Measurements from ENCODE around the gene CHD6.

Gene CHD6

DNA sequence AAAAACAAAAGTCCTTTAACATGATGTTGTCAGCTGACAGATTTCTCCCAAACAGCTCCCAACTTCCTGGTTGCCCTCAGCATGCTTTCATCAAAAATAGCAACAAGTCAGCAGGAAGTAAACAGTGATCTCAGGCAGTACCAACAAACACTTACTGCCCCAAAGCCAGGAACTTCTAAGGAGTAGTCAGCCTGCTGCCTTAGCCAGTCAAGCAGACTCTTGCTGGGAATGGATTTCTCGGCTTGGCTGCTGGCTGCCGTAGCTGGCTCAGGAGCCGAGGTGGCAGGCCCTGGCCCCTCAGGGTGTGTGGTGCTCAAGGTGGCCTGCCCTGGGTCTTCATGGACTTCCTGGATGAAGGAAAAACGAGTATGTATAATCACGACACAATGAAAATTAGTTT lies 205.0 kb downstream of the CHD6 start:
- no peak for DNase-seq (ENCODE audit: insufficient read length, low spot score)
- no peak for FAIRE-seq
- TF ChIP-seq TAF1 (IDR thresholded peaks at IDR 0.05; ENCODE audit: low read depth, low read length) = no peak
- TF ChIP-seq POLR2AphosphoS5 (IDR thresholded peaks at IDR 0.05; ENCODE audit: low read depth, low read length) = no peak
- TF ChIP-seq SPI1 (IDR thresholded peaks at IDR 0.05; ENCODE audit: low read depth, low read length) = no peak
- no peak for TF ChIP-seq POU2F2 (IDR thresholded peaks at IDR 0.05; ENCODE audit: low read depth, low read length)
- TF ChIP-seq PAX5 (IDR thresholded peaks at IDR 0.05; ENCODE audit: insufficient read depth, low read length, severe bottlenecking) = no peak
- TF ChIP-seq POLR2A (IDR thresholded peaks at IDR 0.05; ENCODE audit: low read depth, low read length) = no peak

DNA sequence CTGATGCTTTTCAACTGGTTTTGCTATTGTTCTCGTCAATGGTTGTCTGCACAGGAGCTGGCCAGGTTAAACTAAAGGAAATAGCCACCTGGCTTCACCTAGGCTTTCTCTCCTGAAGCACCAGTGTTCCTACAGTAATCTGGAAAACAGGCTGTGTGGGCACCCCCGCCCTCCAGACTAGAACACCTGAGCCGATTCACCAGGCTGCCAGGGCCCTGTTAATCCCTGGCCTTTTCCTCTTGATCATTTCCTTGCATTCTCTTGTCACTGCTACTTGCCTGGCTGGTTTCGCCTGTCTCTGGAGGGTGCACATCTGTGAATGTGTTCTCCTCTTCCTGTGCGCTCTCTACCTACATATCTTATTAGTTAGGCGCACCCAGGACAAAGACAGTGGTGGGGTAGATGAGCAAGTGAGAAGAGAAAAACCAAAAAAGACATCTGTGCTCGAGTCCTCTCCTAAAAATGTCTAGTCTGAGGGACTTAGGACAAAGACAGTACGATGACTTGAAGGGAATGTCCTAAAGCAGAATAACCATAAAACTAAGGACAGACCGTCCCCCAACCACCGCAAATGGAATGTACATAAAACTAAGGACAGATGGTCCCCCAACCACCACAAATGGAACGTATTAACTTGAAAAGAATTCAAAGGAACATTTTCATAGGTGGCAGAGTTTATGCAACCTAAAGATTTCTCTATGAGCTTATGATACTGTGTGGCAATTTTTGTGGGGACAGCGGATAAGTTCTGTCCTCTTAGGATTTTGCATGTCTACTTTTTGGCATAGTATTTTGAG lies 205.7 kb downstream of the CHD6 start:
- FAIRE-seq = no peak
- no peak for DNase-seq (ENCODE audit: insufficient read length, low spot score)
- TF ChIP-seq POLR2A (IDR thresholded peaks at IDR 0.05; ENCODE audit: low read depth, low read length) = no peak
- no peak for TF ChIP-seq POLR2AphosphoS5 (IDR thresholded peaks at IDR 0.05; ENCODE audit: low read depth, low read length)
- TF ChIP-seq PAX5 (IDR thresholded peaks at IDR 0.05; ENCODE audit: insufficient read depth, low read length, severe bottlenecking) = no peak
- no peak for TF ChIP-seq SPI1 (IDR thresholded peaks at IDR 0.05; ENCODE audit: low read depth, low read length)
- TF ChIP-seq POU2F2 (IDR thresholded peaks at IDR 0.05; ENCODE audit: low read depth, low read length) = no peak
- no peak for TF ChIP-seq TAF1 (IDR thresholded peaks at IDR 0.05; ENCODE audit: low read depth, low read length)

DNA sequence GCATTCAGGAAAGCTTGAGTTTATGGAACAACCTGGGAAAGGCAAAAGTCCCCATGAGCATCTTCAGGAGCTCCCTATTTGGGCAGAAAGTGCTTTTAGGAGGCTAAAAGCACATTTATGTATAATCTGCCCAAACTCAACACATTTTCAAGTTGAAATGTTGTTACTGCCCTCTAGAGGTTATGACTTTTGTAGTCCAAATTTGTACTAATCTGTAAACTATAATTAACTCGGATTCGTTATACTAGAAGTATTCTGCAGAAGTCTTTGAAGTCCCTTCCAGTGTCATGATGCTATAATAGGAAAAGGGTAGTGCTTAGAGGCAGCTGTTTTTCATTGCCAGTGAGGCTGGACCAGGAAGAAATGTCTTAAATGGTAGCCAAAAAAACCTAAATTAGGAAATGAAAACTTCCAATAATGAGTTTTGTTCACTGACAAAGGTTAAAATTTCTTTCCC lies 206.8 kb downstream of the CHD6 start:
- FAIRE-seq = no peak

DNA sequence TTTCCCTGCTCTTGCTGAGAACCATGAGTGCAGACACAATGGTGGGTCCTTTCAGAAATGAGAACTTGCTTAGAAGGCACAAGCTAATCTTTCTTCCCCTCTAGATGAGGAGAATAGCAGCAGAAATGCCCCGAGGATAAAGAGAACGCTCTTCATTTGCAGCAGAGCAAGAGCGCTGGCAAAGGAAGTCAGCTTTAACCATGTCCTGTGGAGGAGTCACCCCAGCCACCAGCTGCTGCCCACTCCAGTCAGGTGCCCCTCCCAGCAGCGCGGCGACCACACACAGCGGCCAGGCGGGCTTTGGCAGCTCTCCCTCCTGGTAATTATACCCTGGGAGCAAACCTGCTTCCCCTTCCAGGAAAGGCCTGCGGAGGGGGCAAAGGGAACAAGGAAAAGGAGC lies 209.2 kb downstream of the CHD6 start:
- FAIRE-seq = no peak
- no peak for DNase-seq (ENCODE audit: insufficient read length, low spot score)
- TF ChIP-seq TAF1 (IDR thresholded peaks at IDR 0.05; ENCODE audit: low read depth, low read length) = no peak
- no peak for TF ChIP-seq POLR2A (IDR thresholded peaks at IDR 0.05; ENCODE audit: low read depth, low read length)
- TF ChIP-seq POLR2AphosphoS5 (IDR thresholded peaks at IDR 0.05; ENCODE audit: low read depth, low read length) = no peak
- TF ChIP-seq SPI1 (IDR thresholded peaks at IDR 0.05; ENCODE audit: low read depth, low read length) = no peak

More for the DNA sequence above, 206.8 kb downstream of the CHD6 start:
- DNase-seq (ENCODE audit: insufficient read length, low spot score) = no peak
- no peak for TF ChIP-seq TAF1 (IDR thresholded peaks at IDR 0.05; ENCODE audit: low read depth, low read length)
- no peak for TF ChIP-seq SPI1 (IDR thresholded peaks at IDR 0.05; ENCODE audit: low read depth, low read length)
- no peak for TF ChIP-seq PAX5 (IDR thresholded peaks at IDR 0.05; ENCODE audit: insufficient read depth, low read length, severe bottlenecking)
- TF ChIP-seq POLR2AphosphoS5 (IDR thresholded peaks at IDR 0.05; ENCODE audit: low read depth, low read length) = no peak
- no peak for TF ChIP-seq POLR2A (IDR thresholded peaks at IDR 0.05; ENCODE audit: low read depth, low read length)
- no peak for TF ChIP-seq POU2F2 (IDR thresholded peaks at IDR 0.05; ENCODE audit: low read depth, low read length)

DNA sequence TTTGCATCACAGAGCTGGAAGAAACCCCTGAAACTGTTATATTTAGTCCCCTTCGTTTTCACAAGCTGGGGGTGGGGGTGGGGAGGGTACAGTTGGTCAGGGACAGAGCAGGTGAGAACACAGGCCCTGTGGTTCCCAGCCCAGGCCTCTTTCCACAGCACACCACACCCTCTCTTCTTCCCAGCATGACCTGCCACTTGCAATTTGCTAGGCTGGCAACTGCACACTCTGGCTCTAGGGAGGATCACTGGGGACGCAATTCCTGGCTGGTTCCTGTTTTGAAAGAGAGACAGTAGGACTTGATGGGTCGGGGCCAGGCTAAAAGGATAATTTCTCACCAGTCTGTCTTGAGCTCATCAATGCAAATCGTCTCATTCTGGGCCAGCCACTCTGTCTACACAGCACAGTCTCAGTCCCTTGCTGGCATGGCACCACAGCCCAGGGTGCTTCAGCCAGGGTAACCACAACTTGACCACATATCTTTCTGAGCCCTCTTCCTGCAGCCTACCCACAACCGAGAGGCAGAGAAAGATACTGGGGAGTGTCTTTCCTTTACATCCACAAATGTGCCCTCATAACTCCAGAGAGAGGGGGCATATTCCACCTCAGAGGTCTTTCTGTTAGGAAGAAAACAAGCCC lies 209.9 kb downstream of the CHD6 start:
- TF ChIP-seq TAF1 (IDR thresholded peaks at IDR 0.05; ENCODE audit: low read depth, low read length) (no peak), SPI1 (IDR thresholded peaks at IDR 0.05; ENCODE audit: low read depth, low read length) (no peak), POLR2A (IDR thresholded peaks at IDR 0.05; ENCODE audit: low read depth, low read length) (no peak), POU2F2 (IDR thresholded peaks at IDR 0.05; ENCODE audit: low read depth, low read length) (no peak), PAX5 (IDR thresholded peaks at IDR 0.05; ENCODE audit: insufficient read depth, low read length, severe bottlenecking) (no peak), POLR2AphosphoS5 (IDR thresholded peaks at IDR 0.05; ENCODE audit: low read depth, low read length) (no peak)

DNA sequence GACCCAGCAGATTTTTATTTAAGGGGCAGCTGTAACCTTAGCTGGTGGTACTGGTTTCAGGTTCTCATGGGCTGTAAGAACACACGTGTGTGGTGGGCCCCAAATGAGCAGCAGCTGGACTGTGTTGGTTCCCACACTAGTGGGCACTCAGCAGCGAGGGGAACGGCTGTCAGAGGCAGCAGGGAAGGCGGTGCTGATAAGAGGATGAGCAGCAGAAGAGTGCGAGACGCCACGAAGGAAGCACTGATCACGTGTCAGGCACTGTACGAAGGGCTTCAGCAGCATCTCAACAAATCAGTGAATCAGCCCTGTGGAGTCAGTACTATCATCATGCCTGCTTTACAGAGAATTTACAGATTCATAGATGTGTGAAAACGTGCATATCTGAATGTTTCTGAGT lies 210.6 kb downstream of the CHD6 start:
- FAIRE-seq = no peak
- no peak for DNase-seq (ENCODE audit: insufficient read length, low spot score)
- no peak for TF ChIP-seq TAF1 (IDR thresholded peaks at IDR 0.05; ENCODE audit: low read depth, low read length)
- no peak for TF ChIP-seq POLR2AphosphoS5 (IDR thresholded peaks at IDR 0.05; ENCODE audit: low read depth, low read length)
- TF ChIP-seq SPI1 (IDR thresholded peaks at IDR 0.05; ENCODE audit: low read depth, low read length) = no peak

More for the DNA sequence above, 209.9 kb downstream of the CHD6 start:
- FAIRE-seq (peak; percentile 85), DNase-seq (ENCODE audit: insufficient read length, low spot score) (no peak)

DNA sequence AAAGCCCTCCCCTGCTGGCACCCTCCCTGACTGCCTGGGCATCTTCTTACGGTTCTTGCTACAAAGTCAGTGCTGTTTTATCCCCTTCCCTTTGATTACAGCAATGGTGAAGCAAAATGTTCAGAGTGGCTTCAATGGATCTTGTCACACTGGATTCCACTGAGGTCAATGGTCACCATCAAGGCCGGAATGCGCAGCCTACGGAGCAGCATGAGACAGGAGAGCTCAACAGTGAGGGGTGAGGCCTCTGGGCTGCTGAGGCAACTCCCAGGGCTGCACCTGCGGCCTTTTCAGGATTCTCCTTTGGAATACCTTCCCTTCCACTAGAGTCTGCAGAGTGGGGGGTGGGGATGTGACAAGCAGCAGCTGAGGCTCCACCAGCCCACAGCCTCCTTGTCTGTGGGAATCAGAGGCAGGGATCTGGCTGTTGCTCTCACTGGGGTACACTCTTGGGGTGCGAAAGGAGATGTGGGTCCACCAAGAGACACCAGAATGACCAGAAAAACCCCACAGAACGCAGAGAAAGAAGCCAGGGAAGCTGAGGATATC lies 211.2 kb downstream of the CHD6 start:
- TF ChIP-seq SPI1 (IDR thresholded peaks at IDR 0.05; ENCODE audit: low read depth, low read length) (no peak), PAX5 (IDR thresholded peaks at IDR 0.05; ENCODE audit: insufficient read depth, low read length, severe bottlenecking) (no peak), POU2F2 (IDR thresholded peaks at IDR 0.05; ENCODE audit: low read depth, low read length) (no peak), TAF1 (IDR thresholded peaks at IDR 0.05; ENCODE audit: low read depth, low read length) (no peak), POLR2AphosphoS5 (IDR thresholded peaks at IDR 0.05; ENCODE audit: low read depth, low read length) (no peak), POLR2A (IDR thresholded peaks at IDR 0.05; ENCODE audit: low read depth, low read length) (no peak)
- no peak for DNase-seq (ENCODE audit: insufficient read length, low spot score)
- FAIRE-seq = no peak

DNA sequence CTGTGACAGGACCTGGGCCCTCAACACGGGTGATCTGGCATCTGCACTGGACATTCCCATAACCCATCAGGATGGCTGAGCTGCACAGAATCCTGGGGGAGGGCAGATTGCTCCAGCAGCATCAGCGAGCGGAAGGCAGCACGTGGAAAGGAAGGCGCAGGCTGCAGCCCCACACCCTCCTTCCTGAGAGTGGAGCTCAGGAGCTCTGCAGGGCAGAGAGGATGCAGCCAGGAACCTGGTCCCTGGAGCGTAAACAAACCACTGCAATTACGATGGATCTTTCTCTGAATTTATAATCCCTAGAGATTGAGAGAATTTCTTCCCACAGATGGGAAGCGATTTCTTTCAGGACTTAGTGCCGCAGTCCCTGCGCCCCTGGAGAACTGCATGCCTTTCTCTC lies 211.8 kb downstream of the CHD6 start:
- TF ChIP-seq PAX5 (IDR thresholded peaks at IDR 0.05; ENCODE audit: insufficient read depth, low read length, severe bottlenecking) (no peak), TAF1 (IDR thresholded peaks at IDR 0.05; ENCODE audit: low read depth, low read length) (no peak), POLR2AphosphoS5 (IDR thresholded peaks at IDR 0.05; ENCODE audit: low read depth, low read length) (no peak), SPI1 (IDR thresholded peaks at IDR 0.05; ENCODE audit: low read depth, low read length) (no peak), POLR2A (IDR thresholded peaks at IDR 0.05; ENCODE audit: low read depth, low read length) (no peak), POU2F2 (IDR thresholded peaks at IDR 0.05; ENCODE audit: low read depth, low read length) (no peak)
- no peak for DNase-seq (ENCODE audit: insufficient read length, low spot score)
- FAIRE-seq = no peak

DNA sequence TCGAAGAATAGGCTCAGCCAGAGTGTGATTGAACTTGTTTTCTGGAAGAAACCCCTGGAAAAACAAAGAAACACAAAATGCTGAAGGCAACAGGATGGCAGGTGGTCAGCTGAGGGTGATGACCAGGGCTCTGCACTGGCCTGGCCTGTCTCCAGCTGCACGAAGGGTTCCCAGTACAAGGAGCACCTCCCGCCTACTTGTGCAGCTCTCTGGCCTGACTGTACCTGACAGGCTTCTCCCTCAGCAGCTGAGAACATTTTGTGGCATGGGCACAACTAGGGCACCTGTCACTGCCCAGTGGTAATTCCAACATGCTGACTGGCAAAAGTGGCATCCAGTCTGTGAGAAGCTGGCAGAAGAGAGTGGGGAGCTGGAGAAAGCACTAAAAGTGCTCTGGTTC lies 212.7 kb downstream of the CHD6 start:
- TF ChIP-seq PAX5 (IDR thresholded peaks at IDR 0.05; ENCODE audit: insufficient read depth, low read length, severe bottlenecking) (no peak), SPI1 (IDR thresholded peaks at IDR 0.05; ENCODE audit: low read depth, low read length) (no peak), POU2F2 (IDR thresholded peaks at IDR 0.05; ENCODE audit: low read depth, low read length) (no peak), POLR2AphosphoS5 (IDR thresholded peaks at IDR 0.05; ENCODE audit: low read depth, low read length) (no peak), POLR2A (IDR thresholded peaks at IDR 0.05; ENCODE audit: low read depth, low read length) (no peak), TAF1 (IDR thresholded peaks at IDR 0.05; ENCODE audit: low read depth, low read length) (no peak)
- FAIRE-seq (no peak), DNase-seq (ENCODE audit: insufficient read length, low spot score) (no peak)

Data from GM12891 (cell line).